ENCODE results near the gene TRIM38.
"Not testable (repeated sequence)": the region's sequence is repeated elsewhere in the genome, so short reads cannot be mapped to it uniquely, and the experiment has no call there.

The TRIM38 gene

GRCh38 chr6:25942561-25943147, 19.9 kb upstream of the TRIM38 start:
- Histone ChIP-seq H3K27ac (ENCODE audit: low read depth, low read length) (no peak overlapping the region), H3K4me3 (ENCODE audit: low read depth in 1 of 5, low read length in 5 of 5) (no peak overlapping the region), H3K4me1 (ENCODE audit: control insufficient read depth in 5 of 5, insufficient read depth in 5 of 5, low read length in 5 of 5) (no peaks in the 10 kb centered on the region), H3K9me3 (ENCODE audit: control insufficient read depth in 5 of 5, low read length in 5 of 5) (no peaks in the 10 kb centered on the region), H3K27me3 (ENCODE audit: control insufficient read depth in 5 of 5, insufficient read depth in 4 of 5, low read length in 5 of 5) (no peaks in the 10 kb centered on the region), H3K36me3 (ENCODE audit: control insufficient read depth in 5 of 5, insufficient read depth in 5 of 5, low read length in 5 of 5) (no peaks in the 10 kb centered on the region), H3K9ac (ENCODE audit: low read length in 5 of 5) (no peak overlapping the region)

GRCh38 chr6:25943887-25944286, 18.7 kb upstream of the TRIM38 start:
- H3K27me3 ChIP-seq (ENCODE audit: control insufficient read depth in 5 of 5, insufficient read depth in 4 of 5, low read length in 5 of 5): no peaks in the 10 kb centered on the region
- no peaks in the 10 kb centered on the region for H3K9me3 ChIP-seq (ENCODE audit: control insufficient read depth in 5 of 5, low read length in 5 of 5)
- no peak overlapping the region for H3K27ac ChIP-seq (ENCODE audit: low read depth, low read length)
- no peaks in the 10 kb centered on the region for H3K4me1 ChIP-seq (ENCODE audit: control insufficient read depth in 5 of 5, insufficient read depth in 5 of 5, low read length in 5 of 5)
- H3K9ac ChIP-seq (ENCODE audit: low read length in 5 of 5): no peak overlapping the region
- no peak overlapping the region for H3K4me3 ChIP-seq (ENCODE audit: low read depth in 1 of 5, low read length in 5 of 5)
- no peaks in the 10 kb centered on the region for H3K36me3 ChIP-seq (ENCODE audit: control insufficient read depth in 5 of 5, insufficient read depth in 5 of 5, low read length in 5 of 5)

DNA sequence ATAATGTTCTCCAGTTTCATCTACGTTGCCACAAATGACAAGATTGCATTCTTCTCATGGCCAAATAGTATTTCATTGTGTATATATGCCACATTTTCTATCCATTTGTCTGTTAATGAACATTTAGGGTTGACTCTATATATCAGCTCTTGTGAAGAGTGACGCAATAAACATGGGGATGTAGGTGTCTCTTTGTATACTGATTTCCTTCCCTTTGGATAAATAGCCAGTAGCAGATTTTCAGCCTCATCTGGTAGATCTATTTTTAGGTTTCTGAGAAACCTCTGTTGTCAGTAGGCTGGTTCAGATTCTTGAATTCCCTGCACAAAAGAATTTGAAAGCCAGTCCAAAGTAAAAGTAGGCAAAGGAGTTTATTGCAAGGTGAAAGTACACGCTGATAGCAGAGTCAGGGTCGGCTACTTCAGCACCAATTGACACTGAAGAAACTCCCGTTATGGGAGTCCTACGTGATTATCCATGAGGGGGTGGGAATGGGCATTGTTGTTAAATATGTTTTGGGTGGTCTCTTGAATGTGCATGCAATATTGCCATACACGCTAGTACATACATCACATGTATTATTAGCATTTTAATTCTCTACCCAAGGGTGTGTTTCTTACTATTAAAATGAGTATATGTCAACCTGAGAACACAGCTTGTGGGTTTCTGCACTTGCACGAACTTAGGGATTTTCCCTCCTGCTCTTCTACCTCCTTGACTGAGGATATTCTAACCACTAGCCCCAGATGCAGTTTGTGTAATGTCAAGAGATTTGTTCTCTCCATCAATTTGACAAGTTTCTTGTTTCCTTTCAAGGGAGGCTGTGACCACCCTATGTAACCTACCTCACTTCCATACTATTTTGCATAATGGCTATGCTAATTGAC, 17.7 kb upstream of the TRIM38 start:
- Histone ChIP-seq H3K36me3 (ENCODE audit: control insufficient read depth in 5 of 5, insufficient read depth in 5 of 5, low read length in 5 of 5) (no peaks in the 10 kb centered on the region), H3K4me1 (ENCODE audit: control insufficient read depth in 5 of 5, insufficient read depth in 5 of 5, low read length in 5 of 5) (no peaks in the 10 kb centered on the region), H3K27ac (ENCODE audit: low read depth, low read length) (no peak overlapping the region), H3K9me3 (ENCODE audit: control insufficient read depth in 5 of 5, low read length in 5 of 5) (no peaks in the 10 kb centered on the region), H3K9ac (ENCODE audit: low read length in 5 of 5) (no peak overlapping the region), H3K27me3 (ENCODE audit: control insufficient read depth in 5 of 5, insufficient read depth in 4 of 5, low read length in 5 of 5) (no peaks in the 10 kb centered on the region), H3K4me3 (ENCODE audit: low read depth in 1 of 5, low read length in 5 of 5) (no peak overlapping the region)

DNA sequence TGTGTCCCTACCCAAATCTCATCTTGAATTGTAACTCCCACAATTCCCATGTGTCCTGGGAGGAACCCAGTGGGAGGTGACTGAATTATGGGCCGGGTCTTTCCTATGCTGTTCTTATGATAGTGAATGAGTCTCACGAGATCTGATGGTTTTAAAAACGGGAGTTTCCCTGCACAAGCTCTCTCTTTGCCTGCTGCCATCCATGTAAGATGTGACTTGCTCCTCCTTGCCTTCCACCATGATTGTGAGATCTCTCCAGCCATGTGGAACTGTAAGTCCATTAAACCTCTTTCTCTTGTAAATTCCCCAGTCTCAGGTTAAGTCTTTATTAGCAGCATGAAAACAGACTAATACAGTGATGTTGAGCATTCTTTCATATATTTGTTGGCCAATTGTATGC, 16.9 kb upstream of the TRIM38 start:
- not testable (repeated sequence) for H3K9me3 ChIP-seq (ENCODE audit: control insufficient read depth in 5 of 5, low read length in 5 of 5); H3K36me3 ChIP-seq (ENCODE audit: control insufficient read depth in 5 of 5, insufficient read depth in 5 of 5, low read length in 5 of 5)

GRCh38 chr6:25946631-25947030, 16.0 kb upstream of the TRIM38 start:
- Histone ChIP-seq H3K27me3 (ENCODE audit: control insufficient read depth in 5 of 5, insufficient read depth in 4 of 5, low read length in 5 of 5) (no peaks in the 10 kb centered on the region), H3K9ac (ENCODE audit: low read length in 5 of 5) (no peak overlapping the region), H3K27ac (ENCODE audit: low read depth, low read length) (no peak overlapping the region), H3K4me1 (ENCODE audit: control insufficient read depth in 5 of 5, insufficient read depth in 5 of 5, low read length in 5 of 5) (no peaks in the 10 kb centered on the region), H3K4me3 (ENCODE audit: low read depth in 1 of 5, low read length in 5 of 5) (no peak overlapping the region), H3K36me3 (ENCODE audit: control insufficient read depth in 5 of 5, insufficient read depth in 5 of 5, low read length in 5 of 5) (no peaks in the 10 kb centered on the region), H3K9me3 (ENCODE audit: control insufficient read depth in 5 of 5, low read length in 5 of 5) (no peaks in the 10 kb centered on the region)

More for the DNA sequence above, 16.9 kb upstream of the TRIM38 start:
- H3K27ac ChIP-seq (ENCODE audit: low read depth, low read length); H3K27me3 ChIP-seq (ENCODE audit: control insufficient read depth in 5 of 5, insufficient read depth in 4 of 5, low read length in 5 of 5); H3K4me3 ChIP-seq (ENCODE audit: low read depth in 1 of 5, low read length in 5 of 5); H3K9ac ChIP-seq (ENCODE audit: low read length in 5 of 5); H3K4me1 ChIP-seq (ENCODE audit: control insufficient read depth in 5 of 5, insufficient read depth in 5 of 5, low read length in 5 of 5): not testable (repeated sequence)

- not testable (repeated sequence) for H3K9ac ChIP-seq (ENCODE audit: low read length in 5 of 5); H3K36me3 ChIP-seq (ENCODE audit: control insufficient read depth in 5 of 5, insufficient read depth in 5 of 5, low read length in 5 of 5)
Measured at GRCh38 chr6:25947492-25947891, 15.1 kb upstream of the TRIM38 start.

GRCh38 chr6:25949695-25950094, 12.9 kb upstream of the TRIM38 start:
- Histone ChIP-seq H3K4me1 (ENCODE audit: control insufficient read depth in 5 of 5, insufficient read depth in 5 of 5, low read length in 5 of 5) (no peaks in the 10 kb centered on the region), H3K9ac (ENCODE audit: low read length in 5 of 5) (no peak overlapping the region), H3K4me3 (ENCODE audit: low read depth in 1 of 5, low read length in 5 of 5) (no peak overlapping the region), H3K27ac (ENCODE audit: low read depth, low read length) (no peak overlapping the region), H3K36me3 (ENCODE audit: control insufficient read depth in 5 of 5, insufficient read depth in 5 of 5, low read length in 5 of 5) (no peaks in the 10 kb centered on the region), H3K9me3 (ENCODE audit: control insufficient read depth in 5 of 5, low read length in 5 of 5) (no peaks in the 10 kb centered on the region), H3K27me3 (ENCODE audit: control insufficient read depth in 5 of 5, insufficient read depth in 4 of 5, low read length in 5 of 5) (no peaks in the 10 kb centered on the region)

More at GRCh38 chr6:25947492-25947891, 15.1 kb upstream of the TRIM38 start:
- not testable (repeated sequence) for H3K27ac ChIP-seq (ENCODE audit: low read depth, low read length); H3K9me3 ChIP-seq (ENCODE audit: control insufficient read depth in 5 of 5, low read length in 5 of 5); H3K4me1 ChIP-seq (ENCODE audit: control insufficient read depth in 5 of 5, insufficient read depth in 5 of 5, low read length in 5 of 5); H3K27me3 ChIP-seq (ENCODE audit: control insufficient read depth in 5 of 5, insufficient read depth in 4 of 5, low read length in 5 of 5); H3K4me3 ChIP-seq (ENCODE audit: low read depth in 1 of 5, low read length in 5 of 5)

DNA sequence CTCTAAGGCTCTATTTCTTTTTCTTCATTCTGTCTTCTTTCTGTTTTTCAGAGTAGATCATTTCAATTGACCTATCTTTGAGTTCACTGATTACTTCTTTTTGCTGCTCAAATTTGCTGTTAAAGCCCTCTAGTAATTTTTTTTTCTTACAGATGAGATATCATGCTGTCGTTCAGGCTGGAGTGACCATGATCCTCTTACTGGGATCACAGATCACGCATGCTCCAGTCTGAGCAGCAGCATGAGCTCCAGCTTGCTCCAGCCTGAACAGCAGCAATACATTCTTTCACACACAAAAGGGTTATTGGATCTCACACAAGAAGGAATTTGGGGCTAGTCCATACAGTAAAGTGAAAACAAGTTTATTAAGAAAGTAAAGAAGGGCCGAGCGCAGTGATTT, 12.3 kb upstream of the TRIM38 start:
- no peak overlapping the region for H3K9ac ChIP-seq (ENCODE audit: low read length in 5 of 5)
- H3K27me3 ChIP-seq (ENCODE audit: control insufficient read depth in 5 of 5, insufficient read depth in 4 of 5, low read length in 5 of 5): no peaks in the 10 kb centered on the region
- H3K27ac ChIP-seq (ENCODE audit: low read depth, low read length): no peak overlapping the region
- no peak overlapping the region for H3K4me3 ChIP-seq (ENCODE audit: low read depth in 1 of 5, low read length in 5 of 5)
- H3K9me3 ChIP-seq (ENCODE audit: control insufficient read depth in 5 of 5, low read length in 5 of 5): no peaks in the 10 kb centered on the region
- no peaks in the 10 kb centered on the region for H3K36me3 ChIP-seq (ENCODE audit: control insufficient read depth in 5 of 5, insufficient read depth in 5 of 5, low read length in 5 of 5)
- no peaks in the 10 kb centered on the region for H3K4me1 ChIP-seq (ENCODE audit: control insufficient read depth in 5 of 5, insufficient read depth in 5 of 5, low read length in 5 of 5)

DNA sequence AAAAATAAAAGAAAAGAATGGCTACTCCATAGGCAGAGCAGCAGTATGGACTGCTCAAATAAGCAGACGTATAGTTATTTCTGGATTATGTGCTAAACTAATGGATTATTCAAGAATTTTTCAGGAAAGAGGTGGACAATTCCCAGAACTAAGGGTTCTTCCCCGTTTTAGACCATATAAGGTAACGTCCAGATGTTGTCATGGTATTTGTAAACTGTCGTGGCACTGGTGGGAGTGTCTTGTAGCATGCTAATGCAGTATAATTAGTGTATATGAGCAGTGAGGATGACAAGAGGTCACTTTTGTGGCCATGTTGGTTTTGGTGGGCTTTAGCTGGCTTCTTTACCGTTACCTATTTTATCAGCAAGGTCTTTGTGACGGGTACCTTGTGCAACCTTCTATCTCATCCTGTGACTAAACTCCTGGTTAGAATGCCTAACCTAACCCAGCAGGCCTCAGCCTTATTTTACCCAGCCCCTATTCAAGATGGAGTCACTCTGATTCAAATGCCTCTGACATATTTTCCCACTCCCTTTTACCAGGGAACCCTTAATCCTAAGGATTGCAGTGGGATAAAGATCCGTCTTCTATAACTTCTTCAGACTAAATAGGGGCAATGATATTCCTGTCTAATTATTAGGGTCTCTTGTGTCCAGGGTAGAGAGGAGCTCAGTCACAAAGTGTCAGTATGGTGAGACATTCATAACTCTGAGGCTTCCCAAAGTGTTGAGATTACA, 11.1 kb upstream of the TRIM38 start:
- no peaks in the 10 kb centered on the region for H3K36me3 ChIP-seq (ENCODE audit: control insufficient read depth in 5 of 5, insufficient read depth in 5 of 5, low read length in 5 of 5)
- H3K27ac ChIP-seq (ENCODE audit: low read depth, low read length): no peak overlapping the region
- H3K27me3 ChIP-seq (ENCODE audit: control insufficient read depth in 5 of 5, insufficient read depth in 4 of 5, low read length in 5 of 5): no peaks in the 10 kb centered on the region
- no peak overlapping the region for H3K4me3 ChIP-seq (ENCODE audit: low read depth in 1 of 5, low read length in 5 of 5)
- H3K9ac ChIP-seq (ENCODE audit: low read length in 5 of 5): no peak overlapping the region
- H3K4me1 ChIP-seq (ENCODE audit: control insufficient read depth in 5 of 5, insufficient read depth in 5 of 5, low read length in 5 of 5): no peaks in the 10 kb centered on the region
- no peaks in the 10 kb centered on the region for H3K9me3 ChIP-seq (ENCODE audit: control insufficient read depth in 5 of 5, low read length in 5 of 5)

GRCh38 chr6:25952535-25952934, 10.1 kb upstream of the TRIM38 start:
- Histone ChIP-seq H3K9me3 (ENCODE audit: control insufficient read depth in 5 of 5, low read length in 5 of 5) (no peaks in the 10 kb centered on the region), H3K27me3 (ENCODE audit: control insufficient read depth in 5 of 5, insufficient read depth in 4 of 5, low read length in 5 of 5) (no peaks in the 10 kb centered on the region), H3K4me3 (ENCODE audit: low read depth in 1 of 5, low read length in 5 of 5) (no peak overlapping the region), H3K27ac (ENCODE audit: low read depth, low read length) (no peak overlapping the region), H3K9ac (ENCODE audit: low read length in 5 of 5) (no peak overlapping the region), H3K4me1 (ENCODE audit: control insufficient read depth in 5 of 5, insufficient read depth in 5 of 5, low read length in 5 of 5) (no peaks in the 10 kb centered on the region), H3K36me3 (ENCODE audit: control insufficient read depth in 5 of 5, insufficient read depth in 5 of 5, low read length in 5 of 5) (no peaks in the 10 kb centered on the region)
